ENCODE data around the gene CASZ1.

CASZ1 gene

DNA sequence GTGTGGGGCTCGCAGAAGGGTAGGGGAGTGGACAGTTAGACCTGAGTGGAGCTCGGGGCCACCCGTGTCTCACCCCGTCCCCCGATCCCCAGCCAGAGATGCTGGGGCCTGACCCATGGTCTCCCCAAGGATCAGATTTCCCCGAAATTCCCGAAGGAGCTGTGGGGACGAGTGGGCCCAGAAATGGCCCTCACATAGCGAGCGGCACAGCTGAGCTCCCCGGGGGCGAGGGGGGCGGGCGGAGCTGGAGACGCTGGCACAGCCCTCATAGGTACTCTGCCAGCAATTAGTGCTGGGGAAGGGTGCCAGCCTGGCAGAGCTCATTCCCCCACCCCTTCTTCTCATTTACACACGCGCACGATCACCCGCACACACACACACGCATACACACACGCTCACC is 9.2 kb downstream of the CASZ1 start:
- TF ChIP-seq, protein P1, sequence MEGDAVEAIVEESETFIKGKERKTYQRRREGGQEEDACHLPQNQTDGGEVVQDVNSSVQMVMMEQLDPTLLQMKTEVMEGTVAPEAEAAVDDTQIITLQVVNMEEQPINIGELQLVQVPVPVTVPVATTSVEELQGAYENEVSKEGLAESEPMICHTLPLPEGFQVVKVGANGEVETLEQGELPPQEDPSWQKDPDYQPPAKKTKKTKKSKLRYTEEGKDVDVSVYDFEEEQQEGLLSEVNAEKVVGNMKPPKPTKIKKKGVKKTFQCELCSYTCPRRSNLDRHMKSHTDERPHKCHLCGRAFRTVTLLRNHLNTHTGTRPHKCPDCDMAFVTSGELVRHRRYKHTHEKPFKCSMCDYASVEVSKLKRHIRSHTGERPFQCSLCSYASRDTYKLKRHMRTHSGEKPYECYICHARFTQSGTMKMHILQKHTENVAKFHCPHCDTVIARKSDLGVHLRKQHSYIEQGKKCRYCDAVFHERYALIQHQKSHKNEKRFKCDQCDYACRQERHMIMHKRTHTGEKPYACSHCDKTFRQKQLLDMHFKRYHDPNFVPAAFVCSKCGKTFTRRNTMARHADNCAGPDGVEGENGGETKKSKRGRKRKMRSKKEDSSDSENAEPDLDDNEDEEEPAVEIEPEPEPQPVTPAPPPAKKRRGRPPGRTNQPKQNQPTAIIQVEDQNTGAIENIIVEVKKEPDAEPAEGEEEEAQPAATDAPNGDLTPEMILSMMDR (IDR thresholded peaks at IDR 0.05; ENCODE audit: insufficient read depth, low read length, missing control alignments), result no peak
- no peak overlapping the region for H3K4me3 ChIP-seq (ENCODE audit: low read depth, low read length)
- DNase-seq (ENCODE audit: low read depth, low spot score), result no peak
- ChIA-PET POLR2A (no interaction called here), CTCF (interaction anchor here (1.1 kb wide), 1 partner anchor 8 kb away, joined by 3 read pairs; no protein-coding TSS in a partner anchor)

DNA sequence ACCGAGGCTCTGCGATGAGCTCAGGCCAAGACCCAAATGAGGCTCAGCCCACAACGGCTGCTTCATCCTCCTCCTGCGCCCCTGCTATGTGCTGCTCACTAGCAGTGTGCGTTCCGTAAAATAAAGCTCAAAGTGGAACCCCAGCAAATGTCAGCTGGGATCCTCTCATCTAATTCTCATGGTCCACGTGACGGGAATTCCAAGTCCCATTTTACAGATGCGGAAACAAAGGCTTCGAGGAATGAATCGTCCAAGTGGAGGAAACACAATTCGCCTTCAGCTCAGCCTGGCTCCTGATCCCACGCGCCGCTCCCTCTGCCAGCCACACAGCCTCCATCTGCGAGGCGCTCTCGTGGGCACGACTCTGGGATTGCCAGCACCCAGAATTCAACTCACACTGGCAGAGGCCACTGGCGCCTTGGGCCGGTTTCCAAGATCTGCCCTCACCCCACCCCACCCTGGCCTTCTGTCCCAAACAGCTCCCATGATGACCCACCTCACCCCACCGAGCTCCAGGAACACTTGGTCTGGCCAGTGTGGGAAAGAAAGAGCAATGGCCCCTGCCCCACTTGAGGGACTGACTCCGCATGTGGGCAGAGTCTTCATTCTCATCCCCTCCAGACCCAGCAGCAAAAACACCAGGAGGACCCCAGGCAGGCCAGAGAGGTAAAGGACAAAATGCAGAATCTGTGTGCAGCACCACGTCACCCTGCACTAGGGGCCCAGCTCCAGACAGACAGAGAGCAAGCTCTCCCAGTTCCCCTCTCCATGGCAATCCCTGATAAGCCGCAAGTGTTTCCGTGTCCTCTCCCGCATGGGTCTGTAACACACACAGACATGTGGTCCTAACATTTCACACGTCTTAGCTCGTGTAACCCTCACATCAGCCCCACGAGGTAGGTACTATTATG is 10.5 kb downstream of the CASZ1 start:
- ChIA-PET POLR2A (no interaction called here), CTCF (interaction anchor here (1.0 kb wide), 1 partner anchor 9 kb away, joined by 3 read pairs; no protein-coding TSS in a partner anchor)
- no peak overlapping the region for H3K4me3 ChIP-seq (ENCODE audit: low read depth, low read length)
- TF ChIP-seq, protein P1 (IDR thresholded peaks at IDR 0.05; ENCODE audit: insufficient read depth, low read length, missing control alignments), result no peak
- no peak for DNase-seq (ENCODE audit: low read depth, low spot score)

DNA sequence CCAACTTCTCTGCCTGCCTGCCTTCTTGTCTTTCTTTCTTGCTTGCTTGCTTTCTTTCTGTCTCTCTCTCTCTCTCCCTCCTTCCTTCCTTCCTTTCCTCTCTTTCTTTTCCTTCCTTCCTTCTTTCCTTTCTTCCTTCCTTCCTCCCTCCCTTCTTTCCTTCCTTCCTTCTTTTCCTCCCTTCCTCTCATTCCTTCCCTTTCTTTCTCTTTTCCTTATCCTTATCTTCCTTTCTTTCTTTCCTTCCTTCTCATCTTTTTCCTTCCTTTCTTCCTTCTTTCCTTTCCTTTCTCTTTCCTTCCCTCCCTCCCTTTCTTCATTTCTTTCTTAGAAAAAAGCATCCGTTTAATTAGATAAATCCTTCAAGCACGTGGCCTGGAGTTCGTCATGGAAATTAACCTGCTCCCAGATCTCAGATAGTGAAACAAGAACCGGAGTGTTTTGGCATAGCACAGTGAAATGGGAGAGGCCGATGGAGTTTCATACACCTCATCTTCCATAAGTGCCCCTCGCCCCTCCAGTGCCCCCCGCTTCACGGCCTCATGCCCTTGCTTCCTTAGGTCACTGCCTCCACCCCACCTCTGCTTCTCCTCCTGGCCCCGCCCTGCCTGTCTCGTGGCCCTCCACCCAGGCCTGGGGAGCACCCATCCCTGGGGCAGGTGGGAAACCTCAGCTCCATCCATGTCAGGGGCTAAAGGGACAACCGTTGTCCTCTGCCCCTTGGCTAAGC is 11.3 kb downstream of the CASZ1 start:
- ChIA-PET CTCF (interaction anchor here (1.0 kb wide), 1 partner anchor 10 kb away, joined by 3 read pairs; no protein-coding TSS in a partner anchor), POLR2A (no interaction called here)
- TF ChIP-seq, protein P1 (IDR thresholded peaks at IDR 0.05; ENCODE audit: insufficient read depth, low read length, missing control alignments), result no peak
- no peak for DNase-seq (ENCODE audit: low read depth, low spot score)
- no peak overlapping the region for H3K4me3 ChIP-seq (ENCODE audit: low read depth, low read length)

DNA sequence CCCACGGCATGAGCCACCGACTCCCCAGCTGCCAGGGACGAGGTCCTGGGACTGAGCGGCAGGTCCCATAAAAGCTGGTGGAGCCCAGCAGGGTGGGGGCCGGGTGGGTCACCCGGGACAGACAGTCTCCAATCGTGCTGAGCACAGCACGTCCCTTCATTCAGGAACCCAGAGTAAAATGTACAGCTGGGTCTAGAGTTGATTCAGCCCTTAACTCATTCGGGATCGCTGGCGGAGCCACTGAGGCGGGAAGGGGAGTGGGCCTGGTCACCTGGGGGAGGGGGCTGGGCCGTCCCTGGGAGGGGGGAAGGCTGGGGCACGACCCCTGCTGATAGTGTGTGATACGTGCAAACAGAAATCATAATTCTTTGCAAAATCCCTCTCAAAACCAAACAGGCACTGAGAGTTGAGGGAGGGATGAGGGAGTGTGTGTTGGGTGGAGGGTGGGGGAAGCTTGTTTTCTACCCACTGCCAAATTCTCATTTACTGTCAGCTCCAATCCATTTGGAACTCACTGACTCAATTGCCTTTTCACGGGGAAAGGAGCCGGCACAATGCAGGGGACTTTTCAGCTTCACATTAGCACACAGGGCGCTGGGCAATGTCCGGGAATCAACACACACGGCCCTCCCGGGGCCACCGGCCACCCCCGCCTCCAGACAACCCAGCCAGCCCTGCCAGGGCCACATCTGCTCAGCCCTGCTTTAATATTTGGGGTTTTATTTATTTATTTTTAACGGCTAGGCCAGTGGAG is 13.8 kb downstream of the CASZ1 start:
- DNase-seq (ENCODE audit: low read depth, low spot score), result no peak
- H3K4me3 ChIP-seq (ENCODE audit: low read depth, low read length), result no peak overlapping the region
- TF ChIP-seq, protein P1 (IDR thresholded peaks at IDR 0.05; ENCODE audit: insufficient read depth, low read length, missing control alignments), result no peak
- POLR2A ChIA-PET, result no interaction called here
- CTCF ChIA-PET, result no interaction called here

DNA sequence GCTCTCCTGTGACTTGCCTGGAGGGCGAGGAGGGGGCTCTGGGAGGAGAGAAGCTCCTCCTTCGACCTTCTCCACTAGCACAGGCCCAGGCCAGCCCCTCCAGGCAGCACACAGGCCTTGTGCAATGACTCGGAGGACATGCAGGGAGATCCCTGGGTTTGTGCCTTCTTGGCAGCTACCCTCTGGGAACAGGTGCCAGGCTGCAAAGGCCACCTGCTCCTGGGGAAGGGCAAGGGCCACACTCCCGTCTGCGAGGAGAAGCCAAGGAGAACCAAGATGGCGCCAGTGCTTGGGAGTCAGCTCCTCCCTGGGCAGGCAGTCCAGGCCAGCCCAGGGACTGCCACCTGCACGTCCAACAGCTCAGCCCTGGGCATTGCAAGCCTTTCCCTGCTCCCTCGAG is 15.3 kb downstream of the CASZ1 start:
- POLR2A ChIA-PET, result no interaction called here
- no peak for DNase-seq (ENCODE audit: low read depth, low spot score)
- CTCF ChIA-PET, result interaction anchor here (1.2 to 1.4 kb wide), 3 partner anchors 9 to 267 kb away, joined by 3 to 4 read pairs (median 3); no protein-coding TSS in a partner anchor
- TF ChIP-seq, protein P1 (IDR thresholded peaks at IDR 0.05; ENCODE audit: insufficient read depth, low read length, missing control alignments), result no peak
- no peak overlapping the region for H3K4me3 ChIP-seq (ENCODE audit: low read depth, low read length)

Measured in AG04449 (cell line).